AG09319 (cell line): ENCODE measurements around the gene SNCA.

ENCODE experiments used
- DNase-seq: peaks from one replicate; pipeline ENCODE4 v3.0.0-alpha.2; 2010; ENCODE audit warnings: low read depth; ENCODE audit errors: extremely low read depth
- CTCF ChIP-seq: IDR thresholded peaks from 2 replicates; pipeline ENCODE4 v1.5.1; 2011; ENCODE audit warnings: low read depth, mild to moderate bottlenecking, inconsistent platforms, low read length, moderate library complexity

SNCA gene

GRCh38 chr4:89712827-89713226, 124.1 kb downstream of the SNCA start:
- no peak for TF ChIP-seq CTCF
- DNase-seq, result no peak

GRCh38 chr4:89712141-89712540, 124.8 kb downstream of the SNCA start:
- TF ChIP-seq CTCF, result no peak

GRCh38 chr4:89708903-89709421, 128.0 kb downstream of the SNCA start:
- no peak for DNase-seq
- no peak for TF ChIP-seq CTCF

More at GRCh38 chr4:89712141-89712540, 124.8 kb downstream of the SNCA start:
- DNase-seq, result peak; percentile 22

GRCh38 chr4:89707467-89707866, 129.5 kb downstream of the SNCA start:
- DNase-seq, result no peak
- no peak for TF ChIP-seq CTCF

GRCh38 chr4:89704651-89705395, 132.1 kb downstream of the SNCA start:
- TF ChIP-seq CTCF, result no peak
- no peak for DNase-seq

GRCh38 chr4:89703829-89704590, 133.0 kb downstream of the SNCA start:
- TF ChIP-seq CTCF, result no peak
- DNase-seq, result no peak
